HepG2 (cell line): Measurements from ENCODE around the gene ZSCAN21. TPM values are rescaled to one million over a fixed set of nuclear protein-coding genes. Genes with fewer than 3 reads are reported as not detected.

ENCODE experiments used
- ATAC-seq: fragments of 200-7000 bp; cut with Tn5 transposase; 3 replicates; pipeline ENCODE4 v1.9.1; 2020; ENCODE audit warnings: mild to moderate bottlenecking, moderate library complexity
- BruUV-seq: library from RNA; stranded (reverse); fragments of 400-500 nt; replicated peaks from 2 replicates; lab custom pipeline; 2021; lab: Mats Ljungman, UMichigan
- CTCF ChIA-PET: fragments of 300-600 bp; formaldehyde crosslinking; extraction: SDS; loops from one replicate; lab custom pipeline; 2021; ENCODE audit warnings: low total read pairs, inconsistent platforms, low intra/inter-chr PET ratio; lab: Yijun Ruan, JAX
- POLR2A ChIA-PET: fragments of 350-600 bp; sonication (Branson Sonifier 250); formaldehyde crosslinking; loops from one replicate; lab custom pipeline; 2020; ENCODE audit warnings: antibody characterized with exemption, inconsistent platforms; lab: Yijun Ruan, JAX
- DNase-seq: peaks from one replicate; pipeline ENCODE4 v3.0.0-alpha.2; 2015; ENCODE audit warnings: low spot score
- FAIRE-seq: peaks from 3 replicates; lab custom pipeline; 2011; peaks lifted over from hg19 to GRCh38; lab: Jason Lieb, UNC
- H2AFZ ChIP-seq: one replicate; pipeline ENCODE4 v1.6.1; 2011; ENCODE audit warnings: low read length, inconsistent platforms
- H3K27ac ChIP-seq: fragments of 300-600 bp; 3 replicates; pipeline ENCODE4 v1.8.0; 2011; ENCODE audit warnings: mixed run types, mild to moderate bottlenecking, mixed read lengths, low read length, inconsistent platforms; ENCODE audit not compliant: insufficient read depth; ENCODE audit errors: extremely low read length
- H3K27me3 ChIP-seq, 2 experiments: fragments of 200-600 bp in 1 of 2; 2 replicates in 1 of 2; 3 replicates in 1 of 2; pipeline versions ENCODE4 v1.6.0 to v1.8.0; 2011; ENCODE audit warnings: low read length in 2 of 2, mild to moderate bottlenecking in 2 of 2, moderate library complexity in 2 of 2, inconsistent platforms in 1 of 2; ENCODE audit not compliant: insufficient read depth in 2 of 2, control insufficient read depth in 1 of 2
- H3K36me3 ChIP-seq, 2 experiments: fragments of 200-600 bp in 1 of 2; replicated peaks in 1 of 2; 2 replicates in 1 of 2; 3 replicates in 1 of 2; pipeline versions ENCODE4 v1.5.1 to v1.8.0; 2011; ENCODE audit warnings: low read length in 2 of 2, inconsistent platforms in 1 of 2; ENCODE audit not compliant: insufficient read depth in 2 of 2, control insufficient read depth in 1 of 2
- H3K4me1 ChIP-seq: 2 replicates; pipeline ENCODE4 v1.5.1; 2012; ENCODE audit warnings: low read length, inconsistent platforms; ENCODE audit not compliant: insufficient read depth
- H3K4me2 ChIP-seq: 2 replicates; pipeline ENCODE4 v1.6.0; 2011; ENCODE audit warnings: low read depth, low read length, inconsistent platforms
- H3K4me3 ChIP-seq, 3 experiments: fragments of 200-600 bp in 1 of 3; sonication (generic), shearing (Covaris generic) in 1 of 3; replicated peaks in 1 of 3; 2 replicates each; pipeline ENCODE4 v1.5.1; 2011 to 2016; ENCODE audit warnings: low read length in 3 of 3, inconsistent platforms in 2 of 3, low read depth in 2 of 3, mild to moderate bottlenecking in 2 of 3, control low read depth in 1 of 3, mixed read lengths in 1 of 3; ENCODE audit not compliant: insufficient read depth in 1 of 3
- H3K79me2 ChIP-seq: one replicate; pipeline ENCODE4 v1.6.1; 2011; ENCODE audit warnings: low read length, inconsistent platforms; ENCODE audit not compliant: insufficient read depth
- H3K9ac ChIP-seq: 2 replicates; pipeline ENCODE4 v1.6.0; 2011; ENCODE audit warnings: mild to moderate bottlenecking, low read depth, low read length, inconsistent platforms; ENCODE audit not compliant: insufficient read depth
- H3K9me3 ChIP-seq: 2 replicates; pipeline ENCODE4 v1.5.1; 2012; ENCODE audit warnings: mild to moderate bottlenecking, low read length
- H4K20me1 ChIP-seq: 2 replicates; pipeline ENCODE4 v1.6.0; 2011; ENCODE audit warnings: inconsistent platforms, mild to moderate bottlenecking, low read length, moderate library complexity; ENCODE audit not compliant: insufficient read depth
- BCL6 ChIP-seq: IDR thresholded peaks from 2 replicates; pipeline ENCODE4 v1.6.1; 2016; ENCODE audit warnings: missing genetic modification reagents, missing compliant biosample characterization
- CEBPB ChIP-seq: IDR thresholded peaks from 2 replicates; pipeline ENCODE4 v1.6.1; 2011; ENCODE audit warnings: low read depth, low read length, improper control_type of control experiment, borderline replicate concordance
- CEBPG ChIP-seq: IDR thresholded peaks from 2 replicates; pipeline ENCODE4 v1.6.1; 2016
- MZF1 ChIP-seq: sonication (generic); formaldehyde crosslinking; IDR thresholded peaks from 2 replicates; pipeline ENCODE4 v1.8.1; 2023; ENCODE audit warnings: mild to moderate bottlenecking, missing genetic modification reagents, borderline replicate concordance
- NFKBIZ ChIP-seq: IDR thresholded peaks from 2 replicates; pipeline ENCODE4 v1.6.1; 2018; ENCODE audit warnings: missing genetic modification reagents, missing compliant biosample characterization
- NR3C1 ChIP-seq: sonication (generic); formaldehyde crosslinking; IDR thresholded peaks from 2 replicates; pipeline ENCODE4 v1.4.0; 2020; ENCODE audit warnings: missing genetic modification reagents
- PATZ1 ChIP-seq: sonication (generic); formaldehyde crosslinking; IDR thresholded peaks from 2 replicates; pipeline ENCODE4 v1.4.0; 2020; ENCODE audit warnings: missing genetic modification reagents
- SMYD3 ChIP-seq: sonication (generic); formaldehyde crosslinking; IDR thresholded peaks from 2 replicates; pipeline ENCODE4 v1.8.1; 2023; ENCODE audit warnings: mild to moderate bottlenecking, missing genetic modification reagents
- STAT5B ChIP-seq: sonication (generic); formaldehyde crosslinking; IDR thresholded peaks from 2 replicates; pipeline ENCODE4 v1.4.0; 2020; ENCODE audit warnings: missing genetic modification reagents
- TBX3 ChIP-seq: fragments of 450-650 bp; IDR thresholded peaks from 2 replicates; pipeline ENCODE4 v1.6.1; 2017; ENCODE audit warnings: antibody characterized with exemption, mild to moderate bottlenecking, inconsistent platforms, borderline replicate concordance
- ZBTB4 ChIP-seq: sonication (generic); formaldehyde crosslinking; IDR thresholded peaks from 2 replicates; pipeline ENCODE4 v1.4.0; 2020; ENCODE audit warnings: missing genetic modification reagents, mild to moderate bottlenecking, borderline replicate concordance
- ZNF724P ChIP-seq: sonication (generic); formaldehyde crosslinking; IDR thresholded peaks from 2 replicates; pipeline ENCODE4 v1.8.0; 2022; ENCODE audit warnings: missing genetic modification reagents, borderline replicate concordance
- ZNF879 ChIP-seq: sonication (generic); formaldehyde crosslinking; IDR thresholded peaks from 2 replicates; pipeline ENCODE4 v1.8.1; 2023; ENCODE audit warnings: missing genetic modification reagents
- WGBS: methylation state at CpG from one replicate; pipeline ENCODE4 v1.1.6; 2017; ENCODE audit warnings: low lambda C conversion rate; 5-methylcytosine and 5-hydroxymethylcytosine counted together
- in situ Hi-C: cut with HindIII; loops from 2 replicates; pipeline ENCODE4 v1.10.0; 2017; ENCODE audit warnings: low pct_unique_long_range_greater_than_20kb; ENCODE audit not compliant: extremely low pct_ligation_motif_present
- intact Hi-C: fragments of 100-400 bp; cut with micrococcal nuclease; formaldehyde crosslinking; loops from one replicate; pipeline ENCODE4 v1.10.0; 2022; ENCODE audit not compliant: unreplicated experiment
- polyA plus RNA-seq, 8 experiments: library from polyadenylated mRNA; depleted of rRNA in 3 of 8; stranded (reverse) in 7 of 8; unstranded in 1 of 8; fragments of >200 nt; fragmentation: Illumina TruSeq in 4 of 8; extraction: Trizol in 4 of 8; gene quantifications; 2 replicates each; pipeline versions ENCODE4 v1.2.1 to v1.2.3, GENCODE V29; 2011 to 2016; ENCODE audit warnings: low read depth in 4 of 8, missing spikeins in 1 of 8, mixed read lengths in 1 of 8; ENCODE audit not compliant: insufficient read depth in 1 of 8
- total RNA-seq, 5 experiments: library from RNA; depleted of rRNA; stranded (reverse); fragments of >200 nt; fragmentation: Illumina TruSeq; extraction: Trizol; gene quantifications; 2 replicates each; pipeline ENCODE4 v1.2.3, GENCODE V29; 2016; ENCODE audit warnings: low read depth in 1 of 5
- TF ChIP-seq, protein P1 (sequence below): sonication (generic); formaldehyde crosslinking; IDR thresholded peaks from 2 replicates; pipeline ENCODE4 v1.5.0; 2020; ENCODE audit warnings: missing genetic modification reagents
- TF ChIP-seq, protein P2 (sequence below): IDR thresholded peaks from 2 replicates; pipeline ENCODE4 v1.6.1; 2016

The ZSCAN21 gene
- total and polyA plus RNA-seq, 2 of the 13 experiments (the other 11 are each of a cell fraction or from before 2014, with no cell fraction given), result 7.0 to 10.0 TPM

DNA sequence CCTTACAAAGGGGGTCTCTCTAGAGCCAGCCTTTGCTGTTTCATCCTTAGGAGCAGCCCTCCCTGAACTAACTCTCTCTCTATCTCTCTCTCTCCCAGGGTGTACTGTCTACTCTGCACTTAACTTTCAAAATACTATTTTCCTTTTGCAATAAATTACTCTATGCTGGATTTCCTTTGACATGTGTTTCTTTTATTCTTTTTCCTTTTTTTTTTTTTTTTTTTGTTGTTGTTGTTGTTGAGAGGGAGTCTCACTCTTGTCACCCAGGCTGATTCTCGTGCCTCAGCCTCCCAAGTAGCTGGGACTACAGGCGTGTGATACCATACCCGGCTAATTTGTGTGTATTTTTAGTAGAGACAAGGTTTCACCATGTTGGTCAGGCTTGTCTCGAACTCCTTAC is 33.4 kb downstream of the ZSCAN21 start (continued):
- TF ChIP-seq, protein P1, sequence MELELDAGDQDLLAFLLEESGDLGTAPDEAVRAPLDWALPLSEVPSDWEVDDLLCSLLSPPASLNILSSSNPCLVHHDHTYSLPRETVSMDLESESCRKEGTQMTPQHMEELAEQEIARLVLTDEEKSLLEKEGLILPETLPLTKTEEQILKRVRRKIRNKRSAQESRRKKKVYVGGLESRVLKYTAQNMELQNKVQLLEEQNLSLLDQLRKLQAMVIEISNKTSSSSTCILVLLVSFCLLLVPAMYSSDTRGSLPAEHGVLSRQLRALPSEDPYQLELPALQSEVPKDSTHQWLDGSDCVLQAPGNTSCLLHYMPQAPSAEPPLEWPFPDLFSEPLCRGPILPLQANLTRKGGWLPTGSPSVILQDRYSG (CRISPR knock-in tag), result no peak
- TF ChIP-seq ZBTB4 (CRISPR knock-in tag), result no peak

GRCh38 chr7:100085515-100085914 is 35.9 kb downstream of the ZSCAN21 start:
- no peak overlapping the region for H2AFZ ChIP-seq
- FAIRE-seq (no peak), ATAC-seq (no peak), DNase-seq (no peak)
- H3K27ac ChIP-seq, result no peak overlapping the region
- in situ Hi-C loops (no loop called here), intact Hi-C loops (no loop called here)
- H3K4me2 ChIP-seq, result no peak overlapping the region
- peaks cover 20% of the 10 kb centered on the region for H3K79me2 ChIP-seq
- no peak overlapping the region for H3K4me3 ChIP-seq
- peaks cover 0 to 3% of the 10 kb centered on the region in 2 experiments; a peak in 3 of 5 replicates for H3K36me3 ChIP-seq
- CTCF ChIA-PET, result no interaction called here
- H3K9ac ChIP-seq, result no peak overlapping the region
- peaks cover 31% of the 10 kb centered on the region for H3K4me1 ChIP-seq
- BruUV-seq, result no TSS peak
- 19% methylated on average over 3 of the region's 3 CpGs for WGBS
- H3K27me3 ChIP-seq, result no peaks in the 10 kb centered on the region; a peak in 1 of 5 replicates
- H3K9me3 ChIP-seq, result no peaks in the 10 kb centered on the region
- H4K20me1 ChIP-seq, result no peaks in the 10 kb centered on the region
- TF ChIP-seq NR3C1 (CRISPR knock-in tag) (no peak), BCL6 (CRISPR knock-in tag) (peak; percentile 73), CEBPG (CRISPR knock-in tag) (peak; percentile 37), TBX3 (no peak), CEBPB (0 out of 2 replicates have a peak, but pooled peaks have one; percentile 41), MZF1 (no peak), SMYD3 (CRISPR knock-in tag) (no peak), NFKBIZ (no peak), ZNF724P (CRISPR knock-in tag) (no peak), ZNF879 (CRISPR knock-in tag) (no peak), PATZ1 (CRISPR knock-in tag) (no peak), STAT5B (CRISPR knock-in tag) (no peak)
- TF ChIP-seq, protein P2, sequence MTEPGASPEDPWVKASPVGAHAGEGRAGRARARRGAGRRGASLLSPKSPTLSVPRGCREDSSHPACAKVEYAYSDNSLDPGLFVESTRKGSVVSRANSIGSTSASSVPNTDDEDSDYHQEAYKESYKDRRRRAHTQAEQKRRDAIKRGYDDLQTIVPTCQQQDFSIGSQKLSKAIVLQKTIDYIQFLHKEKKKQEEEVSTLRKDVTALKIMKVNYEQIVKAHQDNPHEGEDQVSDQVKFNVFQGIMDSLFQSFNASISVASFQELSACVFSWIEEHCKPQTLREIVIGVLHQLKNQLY (CRISPR knock-in tag), result no peak
- POLR2A ChIA-PET, result interaction anchor here (2.4 kb wide), 1 partner anchor 16 kb away, joined by 12 read pairs; the partner anchor contains the start of genes AP4M1 and MCM7
